IPS-18c (cell line): ENCODE data around the gene TEX22.

Source experiments
- H3K4me3 ChIP-seq: 2 replicates; pipeline ENCODE4 v1.7.0; 2013; ENCODE audit warnings: low read depth, mild to moderate bottlenecking, low read length, moderate library complexity; ENCODE audit not compliant: insufficient read depth
- H3K9me3 ChIP-seq: one replicate; pipeline ENCODE4 v1.6.1; 2013; ENCODE audit warnings: mild to moderate bottlenecking, low read length, moderate library complexity; ENCODE audit not compliant: control insufficient read depth, insufficient read depth

TEX22 gene

DNA sequence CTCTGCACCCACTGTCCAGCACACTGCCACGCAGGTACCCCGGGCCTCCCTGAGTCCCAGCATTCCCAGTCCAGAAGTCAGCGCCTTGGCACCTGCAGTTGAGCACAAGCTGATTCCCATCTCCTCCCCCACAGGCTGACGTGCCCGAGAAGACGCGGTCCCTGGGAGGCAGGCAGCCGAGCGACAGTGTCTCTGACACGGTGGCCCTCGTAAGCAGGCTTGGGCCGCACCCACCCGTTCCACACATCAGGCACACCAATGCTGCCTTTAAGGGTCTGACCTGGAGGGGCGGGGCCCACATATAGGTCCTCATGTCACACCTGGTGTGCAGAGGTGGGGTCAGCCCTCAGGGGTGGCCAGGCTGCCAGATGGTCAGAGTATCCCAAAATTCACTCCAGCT, 18.4 kb upstream of the TEX22 start:
- H3K9me3 ChIP-seq = no peaks in the 10 kb centered on the region
- H3K4me3 ChIP-seq = no peak overlapping the region

DNA sequence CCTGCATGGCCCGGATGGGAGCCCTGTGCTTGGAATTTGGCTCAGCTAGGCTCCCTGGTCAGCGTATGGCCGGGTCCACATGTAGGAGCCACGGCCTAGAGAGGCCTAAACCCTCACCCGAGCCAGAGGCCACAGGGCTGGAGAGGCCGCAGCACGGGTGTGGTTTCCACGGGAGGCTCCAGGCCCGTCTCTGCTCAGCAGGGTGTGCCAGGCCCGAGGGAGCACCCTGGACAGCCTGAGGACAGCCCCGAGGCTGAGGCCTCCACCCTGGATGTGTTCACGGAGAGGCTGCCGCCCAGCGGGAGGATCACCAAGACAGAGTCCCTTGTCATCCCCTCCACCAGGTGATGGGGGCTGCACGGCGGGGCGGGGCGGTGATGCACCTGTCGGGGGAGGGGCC, 17.6 kb upstream of the TEX22 start:
- Histone ChIP-seq H3K4me3 (no peak overlapping the region), H3K9me3 (no peaks in the 10 kb centered on the region)

DNA sequence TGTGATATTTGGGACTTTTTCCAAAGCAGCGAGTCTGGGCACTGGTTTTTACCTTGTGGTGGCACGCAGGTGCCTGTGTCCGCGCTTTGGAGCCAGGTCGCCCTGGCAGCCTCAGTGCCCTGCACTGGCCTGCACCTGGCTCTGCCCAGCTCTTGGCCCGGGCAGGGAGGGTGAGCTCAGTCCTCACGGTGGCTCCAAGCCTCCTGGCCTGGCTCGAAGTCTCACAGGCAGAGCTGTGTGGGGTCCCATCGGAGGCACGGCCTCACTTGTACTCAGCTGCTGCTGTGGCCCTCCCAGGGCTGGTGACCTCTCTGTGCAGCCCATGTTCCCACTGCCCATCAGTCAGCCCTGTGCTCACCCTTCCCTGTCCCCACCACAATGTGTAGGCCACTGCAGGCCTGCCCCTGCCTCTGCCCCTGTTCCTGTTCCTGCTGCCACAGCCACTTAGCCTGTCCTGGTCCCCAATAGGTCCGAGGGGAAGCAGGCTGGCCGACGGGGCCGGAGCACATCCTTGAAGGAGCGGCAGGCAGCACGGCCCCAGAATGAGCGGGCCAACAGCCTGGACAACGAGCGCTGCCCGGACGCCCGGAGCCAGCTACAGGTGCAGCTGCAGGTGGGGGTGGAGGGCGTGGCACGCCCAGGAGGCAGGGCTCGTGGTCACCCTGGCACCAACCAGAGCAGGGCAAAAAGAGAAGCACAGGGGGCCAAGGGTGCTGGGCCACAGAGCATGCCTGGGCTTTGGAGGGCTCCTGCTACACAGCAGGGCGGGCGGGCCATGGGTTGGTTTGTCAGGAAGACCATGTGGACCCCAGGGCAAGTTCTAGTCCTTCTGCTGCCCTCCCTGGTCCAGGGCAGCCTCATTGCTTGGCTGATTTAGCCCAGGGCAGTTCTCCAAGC, 16.6 kb upstream of the TEX22 start:
- Histone ChIP-seq H3K9me3 (no peaks in the 10 kb centered on the region), H3K4me3 (no peak overlapping the region)

DNA sequence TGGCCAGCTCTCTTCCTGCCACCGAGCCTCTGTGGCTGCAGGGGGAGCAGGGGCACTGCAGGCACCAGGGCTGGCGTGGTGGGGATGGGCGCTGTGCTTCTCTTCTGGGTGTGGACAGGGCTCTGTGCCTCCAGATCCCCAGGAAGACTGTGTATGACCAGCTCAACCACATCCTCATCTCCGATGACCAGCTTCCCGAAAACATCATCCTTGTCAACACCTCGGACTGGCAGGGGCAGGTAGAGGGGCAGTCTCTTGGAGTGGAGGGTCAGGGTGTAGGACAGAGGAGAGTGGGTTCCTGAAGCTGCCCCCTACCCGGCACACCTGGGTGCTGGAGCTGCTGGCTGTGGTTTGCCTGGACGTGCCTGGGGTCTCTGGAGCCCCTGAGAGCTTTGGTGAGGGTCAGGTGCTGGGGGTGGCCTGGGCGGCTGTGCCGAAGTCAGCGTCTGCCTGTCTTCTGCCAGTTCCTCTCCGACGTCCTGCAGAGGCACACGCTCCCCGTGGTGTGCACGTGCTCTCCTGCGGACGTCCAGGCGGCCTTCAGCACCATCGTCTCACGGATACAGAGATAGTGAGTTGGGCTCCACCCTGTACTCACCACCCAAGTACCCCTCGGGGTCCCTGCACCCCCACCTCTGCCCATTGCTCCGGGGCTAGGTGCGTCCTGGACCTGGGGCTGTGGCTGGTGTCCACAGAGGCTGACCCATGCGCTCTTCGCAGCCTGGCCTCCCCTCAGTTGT, 15.8 kb upstream of the TEX22 start:
- no peaks in the 10 kb centered on the region for H3K9me3 ChIP-seq
- H3K4me3 ChIP-seq = no peak overlapping the region

DNA sequence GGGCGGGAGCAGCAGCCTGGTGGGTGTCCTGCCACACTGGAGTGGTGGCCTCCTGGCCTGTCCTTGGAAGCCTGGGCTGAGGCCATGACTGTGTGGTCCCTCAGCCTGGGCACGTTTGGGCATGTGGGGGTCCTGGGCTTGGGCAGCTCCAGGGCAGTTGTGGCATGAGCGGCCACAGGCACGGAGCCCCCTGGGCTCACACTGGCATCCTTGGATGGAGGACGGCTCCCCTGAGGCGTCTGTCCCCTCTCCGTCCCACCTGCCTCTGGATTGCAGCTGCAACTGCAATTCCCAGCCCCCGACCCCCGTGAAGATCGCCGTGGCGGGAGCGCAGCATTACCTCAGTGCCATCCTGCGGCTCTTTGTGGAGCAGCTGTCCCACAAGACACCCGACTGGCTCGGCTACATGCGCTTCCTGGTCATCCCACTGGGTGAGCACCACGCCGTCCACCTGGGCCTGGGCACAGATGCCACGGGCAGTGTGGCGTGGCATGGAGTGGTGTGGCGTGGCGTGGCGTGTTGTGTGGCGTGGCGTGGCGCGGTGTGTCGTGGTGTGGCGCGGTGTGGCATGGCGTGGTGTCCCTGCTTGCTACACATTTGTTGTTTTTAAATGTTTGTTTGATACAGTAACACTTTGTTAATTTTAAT, 15.1 kb upstream of the TEX22 start:
- Histone ChIP-seq H3K9me3 (peaks cover 1% of the 10 kb centered on the region), H3K4me3 (no peak overlapping the region)

DNA sequence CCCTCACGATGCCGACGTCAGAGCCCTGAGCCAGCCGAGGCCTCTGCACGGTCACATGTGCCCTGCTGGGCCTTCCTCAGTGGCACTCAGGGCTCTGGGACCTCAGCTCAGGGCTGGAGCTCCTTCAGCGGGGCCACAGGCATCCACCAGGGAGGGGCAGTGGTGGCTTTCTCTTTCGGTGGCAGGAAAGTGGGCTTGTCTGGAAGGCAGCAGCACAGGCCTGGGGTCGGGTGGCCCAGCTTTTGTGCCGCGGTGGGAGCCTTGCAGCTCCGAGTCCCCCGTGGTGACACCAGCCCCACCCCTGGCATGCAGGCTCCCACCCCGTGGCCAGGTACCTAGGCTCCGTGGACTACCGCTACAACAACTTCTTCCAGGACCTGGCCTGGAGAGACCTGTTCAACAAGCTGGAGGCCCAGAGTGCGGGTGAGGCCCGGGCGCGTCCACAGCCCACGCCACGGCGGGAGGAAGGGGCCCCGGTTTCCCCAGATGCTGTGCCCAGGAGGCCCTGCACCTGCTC, 14.2 kb upstream of the TEX22 start:
- Histone ChIP-seq H3K4me3 (no peak overlapping the region), H3K9me3 (peaks cover 2% of the 10 kb centered on the region)

DNA sequence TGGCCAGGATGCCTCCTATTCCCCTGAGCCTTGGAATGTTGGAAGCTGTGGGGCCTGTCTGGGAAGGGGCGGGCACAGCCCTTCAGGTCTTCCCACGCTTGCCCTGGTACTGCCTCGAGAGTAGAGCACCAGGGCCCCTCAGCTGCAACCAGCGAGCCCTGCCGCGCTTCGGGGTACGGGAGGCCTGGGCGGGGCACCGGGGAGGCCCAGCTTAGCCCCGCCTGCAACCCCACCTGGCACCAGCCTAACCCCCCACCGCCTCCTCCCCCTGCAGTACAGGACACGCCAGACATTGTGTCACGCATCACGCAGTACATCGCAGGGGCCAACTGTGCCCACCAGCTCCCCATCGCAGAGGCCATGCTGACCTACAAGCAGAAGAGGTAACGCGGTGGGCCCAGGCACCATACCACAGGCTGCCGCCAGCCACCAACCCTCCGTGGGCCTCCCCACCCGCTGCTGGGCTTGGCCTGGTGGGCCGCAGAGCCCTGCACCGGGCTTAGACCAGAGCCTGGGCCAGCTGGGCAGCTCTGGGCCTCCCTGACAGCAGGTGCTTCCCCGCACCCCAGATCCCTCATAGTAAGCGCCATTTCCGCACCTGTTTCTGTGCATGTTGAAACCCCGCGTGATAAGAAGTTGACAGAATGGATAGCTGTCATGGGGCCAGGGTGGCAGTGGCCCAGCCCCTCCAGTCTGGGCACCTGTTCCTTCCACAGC, 13.6 kb upstream of the TEX22 start:
- peaks cover 2% of the 10 kb centered on the region for H3K9me3 ChIP-seq
- no peak overlapping the region for H3K4me3 ChIP-seq

DNA sequence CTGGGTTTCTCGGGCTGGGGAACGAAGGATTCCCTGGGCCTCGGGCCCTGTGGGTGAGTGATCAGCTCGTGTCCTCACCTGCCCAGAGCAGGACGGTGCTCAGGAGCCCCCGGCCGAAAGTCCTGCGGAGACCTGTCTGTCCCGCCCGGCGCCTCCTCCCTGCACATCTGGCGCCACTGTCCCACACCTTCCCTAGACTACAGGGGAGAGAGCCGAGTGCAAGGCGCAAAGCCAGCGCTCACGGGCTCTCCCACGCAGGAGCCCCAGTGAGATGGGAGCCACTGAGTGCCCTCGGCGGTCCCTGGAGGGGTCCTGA, 13.1 kb upstream of the TEX22 start:
- peaks cover 2% of the 10 kb centered on the region for H3K9me3 ChIP-seq
- no peak overlapping the region for H3K4me3 ChIP-seq

DNA sequence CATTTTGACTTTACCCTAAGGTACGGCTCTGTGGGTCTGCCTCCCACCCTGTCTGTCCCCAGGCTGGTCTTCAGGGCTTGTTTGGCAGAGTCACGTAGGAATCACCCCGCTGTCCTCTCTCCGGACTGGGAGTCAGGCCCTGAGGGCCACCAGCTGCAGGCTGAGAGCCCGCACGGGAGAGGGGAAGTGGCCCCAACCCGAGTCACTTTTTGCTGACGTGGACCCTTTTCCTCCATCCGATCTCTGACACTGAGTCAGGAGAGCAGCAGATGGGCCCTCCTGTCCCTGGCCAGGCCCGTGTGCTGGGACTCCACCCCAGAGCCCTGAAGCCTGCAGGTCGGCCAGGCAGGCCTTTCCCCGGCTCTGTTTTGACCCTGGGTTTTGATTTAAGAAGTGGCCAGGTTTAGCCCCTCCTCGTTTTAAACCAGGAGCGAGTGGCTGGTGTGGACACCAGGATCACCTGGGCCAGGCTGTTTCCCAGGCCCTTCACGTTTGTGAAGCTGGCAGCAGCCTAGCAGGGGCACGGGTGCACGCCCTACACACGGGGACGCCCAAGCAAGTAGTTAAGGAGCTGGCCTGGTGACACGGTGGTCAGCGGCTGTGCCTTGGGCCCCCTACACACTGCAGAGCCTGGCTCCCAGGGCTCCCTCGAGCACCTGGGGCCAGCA, 12.5 kb upstream of the TEX22 start:
- Histone ChIP-seq H3K4me3 (no peak overlapping the region), H3K9me3 (peaks cover 2% of the 10 kb centered on the region)

DNA sequence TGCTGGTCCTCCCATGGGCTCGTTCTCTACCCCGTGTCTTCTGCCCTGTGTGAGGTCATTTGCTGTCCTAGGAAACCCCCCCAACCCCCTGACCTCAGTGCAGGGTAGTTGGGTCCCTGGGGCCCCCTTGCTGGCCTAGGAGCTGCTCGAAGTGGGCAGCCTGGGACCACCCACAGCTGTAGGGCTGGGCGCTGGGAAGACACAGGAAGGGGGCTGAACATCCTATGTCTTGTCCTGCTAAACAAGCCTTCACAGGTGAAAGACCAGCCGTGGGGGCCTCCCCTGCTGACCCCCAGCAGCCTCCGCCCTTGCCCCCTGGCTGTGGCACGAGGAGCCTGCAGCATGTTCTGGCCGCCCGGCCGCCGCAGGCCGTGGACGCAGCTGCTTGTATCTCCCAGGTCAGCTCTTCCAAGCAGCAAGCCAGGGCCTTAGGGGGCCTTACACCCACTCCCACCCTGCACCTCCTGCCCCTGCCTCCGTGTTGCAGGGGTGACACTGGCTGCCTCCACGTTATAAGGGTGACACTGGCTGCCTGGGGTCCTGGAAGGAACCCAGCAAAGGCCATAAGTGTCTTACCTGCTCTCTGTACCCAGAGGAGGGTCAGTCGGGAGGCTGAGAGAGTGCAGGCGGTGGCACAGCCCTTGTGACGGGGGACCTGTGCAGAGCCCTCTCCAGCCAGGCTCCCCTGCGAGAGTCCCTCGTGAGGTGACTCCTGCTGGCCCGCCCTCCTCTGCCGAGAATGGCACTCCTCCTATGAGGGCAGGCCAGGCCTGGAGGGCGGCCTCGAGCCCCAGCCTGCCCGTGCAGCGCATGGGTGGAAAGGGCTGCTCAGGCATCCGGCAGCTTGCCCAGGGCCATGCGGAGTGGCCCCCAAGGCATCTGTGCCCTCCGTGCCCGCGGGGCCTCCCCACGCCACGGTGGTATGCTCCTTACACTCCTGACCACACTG, 11.5 kb upstream of the TEX22 start:
- peaks cover 2% of the 10 kb centered on the region for H3K9me3 ChIP-seq
- no peak overlapping the region for H3K4me3 ChIP-seq

DNA sequence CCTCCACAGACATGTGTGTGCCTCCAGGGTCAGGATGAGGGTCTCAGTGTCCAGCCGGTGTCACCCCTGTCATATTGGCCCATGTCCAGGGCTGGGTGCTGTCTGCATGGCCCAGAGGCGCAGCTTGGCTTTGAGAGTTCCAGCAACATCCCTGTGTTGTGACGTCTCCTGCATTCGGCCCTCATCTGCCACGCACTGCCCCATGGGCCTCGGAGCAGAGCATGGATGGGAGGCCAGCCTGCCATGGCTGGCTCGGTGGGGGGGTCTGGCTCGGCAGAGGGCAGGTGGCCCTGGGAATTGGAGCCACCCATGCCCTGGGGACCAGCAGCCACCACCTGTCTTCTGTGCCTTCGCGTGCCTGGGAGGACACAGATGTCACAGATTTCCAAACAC, 10.8 kb upstream of the TEX22 start:
- no peak overlapping the region for H3K4me3 ChIP-seq
- H3K9me3 ChIP-seq = peaks cover 2% of the 10 kb centered on the region

DNA sequence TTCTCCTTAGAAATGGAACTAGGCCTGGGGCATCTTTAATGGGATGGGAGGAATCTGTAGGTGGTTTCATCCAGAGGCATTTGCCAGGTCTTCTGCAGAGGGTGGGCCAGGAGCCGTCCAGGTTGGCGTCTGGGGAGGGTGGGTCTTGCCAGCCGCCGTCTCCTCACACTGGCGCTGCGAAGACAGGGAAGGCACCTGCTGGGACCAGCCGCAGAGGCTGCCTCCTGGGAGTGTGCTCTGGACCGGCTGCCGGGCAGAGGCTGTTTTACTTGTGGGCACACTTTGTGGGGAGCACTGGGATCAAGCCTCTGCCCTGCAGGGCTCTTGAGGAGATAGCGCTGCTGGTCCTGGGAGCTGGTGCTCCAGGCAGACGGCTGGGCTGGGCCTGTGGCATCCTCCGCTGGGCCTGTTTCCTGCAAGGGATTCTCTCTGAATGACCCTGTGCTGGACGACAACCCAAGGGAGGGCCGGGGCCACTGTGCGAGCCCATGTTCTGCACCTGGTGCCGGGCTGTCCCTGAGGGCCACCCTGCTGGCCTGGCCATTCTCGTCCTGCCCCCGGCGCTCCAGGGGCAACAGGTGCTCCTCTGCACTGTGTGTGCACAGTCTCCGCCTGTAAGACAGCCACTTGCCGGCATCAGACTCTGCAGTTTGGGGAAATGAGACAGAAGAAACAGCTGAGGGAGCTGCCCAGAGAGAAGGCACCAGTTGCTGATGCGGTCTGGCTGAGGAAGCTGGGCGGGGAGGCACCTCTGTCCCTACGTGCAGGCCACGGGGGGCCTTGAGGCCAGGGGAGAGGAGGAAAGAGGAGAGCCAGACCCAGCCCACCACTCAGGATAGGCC, 10.0 kb upstream of the TEX22 start:
- H3K9me3 ChIP-seq = peaks cover 2% of the 10 kb centered on the region
- no peak overlapping the region for H3K4me3 ChIP-seq

DNA sequence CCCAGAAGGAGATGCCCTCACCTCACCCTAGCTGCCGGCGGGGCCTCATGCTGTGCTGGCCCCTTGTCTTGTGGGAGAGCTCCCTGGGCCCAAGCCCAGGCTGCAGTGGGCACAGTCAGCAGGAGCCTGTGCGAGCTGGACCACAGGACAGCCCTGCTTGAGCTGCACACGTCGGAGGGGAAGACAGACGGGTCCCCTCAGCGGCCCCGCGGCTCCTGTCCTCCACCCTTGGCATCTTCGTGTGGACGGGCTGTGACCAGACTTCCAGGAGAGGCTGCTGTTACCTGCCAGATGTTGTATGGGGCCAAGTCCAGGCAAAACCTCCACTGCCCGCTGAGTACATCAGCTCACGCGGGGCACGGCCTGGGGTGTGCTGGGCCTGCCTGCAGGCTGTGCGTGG, 9.4 kb upstream of the TEX22 start:
- H3K4me3 ChIP-seq = no peak overlapping the region
- H3K9me3 ChIP-seq = peaks cover 2% of the 10 kb centered on the region

DNA sequence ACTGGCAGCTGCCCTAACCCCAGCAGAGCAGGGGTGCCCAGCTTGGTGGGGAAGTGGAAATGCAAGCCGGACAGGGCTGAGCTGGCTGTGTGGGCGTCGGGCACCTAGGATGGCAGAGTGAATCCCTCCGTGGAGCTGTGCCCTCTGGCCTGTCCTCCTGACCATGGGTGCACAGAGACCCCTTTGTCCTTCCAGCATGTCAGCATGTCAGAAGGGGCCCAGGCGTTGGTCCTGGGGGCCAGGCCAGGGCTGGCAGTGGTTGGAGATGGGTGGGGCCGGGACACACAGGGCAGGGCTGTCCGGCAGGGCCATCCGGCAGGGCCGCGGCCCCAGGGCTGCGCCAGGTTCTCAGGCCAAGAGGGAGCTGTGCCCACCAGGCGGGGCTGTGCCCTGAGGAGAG, 8.8 kb upstream of the TEX22 start:
- H3K4me3 ChIP-seq = no peak overlapping the region
- H3K9me3 ChIP-seq = peaks cover 2% of the 10 kb centered on the region
